Stimulated activated CD8-positive, alpha-beta memory T cell treated with anti-CD3 and anti-CD28 coated beads, Interleukin-12 subunit alpha, Interleukin-12 subunit beta, amount 100 ng/mL, for 4 hours (primary cell): Measurements from ENCODE around the gene PEX5L.
"Not testable (repeated sequence)": the region's sequence is repeated elsewhere in the genome, so short reads cannot be mapped to it uniquely, and the experiment has no call there.

ENCODE experiments used
- DNase-seq: peaks from one replicate; pipeline ENCODE4 v3.0.0-alpha.2; 2020; ENCODE audit warnings: low read depth

The PEX5L gene

GRCh38 chr3:180036671-180037455 is at the start of gene PEX5L:
Gene PEX5L, minus strand, starts transcription at chr3:180036937. Its CDS starts 338 bp downstream, at chr3:180036599.
- no peak for DNase-seq

- DNase-seq = no peak
These were observed 48.5 kb upstream of the PEX5L start for GRCh38 chr3:180085122-180085710.

- DNase-seq = no peak
These were observed 46.0 kb upstream of the PEX5L start for GRCh38 chr3:180082699-180083098.

- no peak for DNase-seq
These were observed 41.9 kb upstream of the PEX5L start for GRCh38 chr3:180078592-180078991.

- DNase-seq = no peak
These were observed 36.8 kb upstream of the PEX5L start for GRCh38 chr3:180073561-180073960.

GRCh38 chr3:180072786-180073185 is 36.0 kb upstream of the PEX5L start:
- no peak for DNase-seq

GRCh38 chr3:180070925-180071324 is 34.2 kb upstream of the PEX5L start:
- no peak for DNase-seq

- no peak for DNase-seq
These were observed 31.3 kb upstream of the PEX5L start for GRCh38 chr3:180068023-180068422.

- no peak for DNase-seq
These were observed 29.9 kb upstream of the PEX5L start for GRCh38 chr3:180066598-180066997.

- DNase-seq = no peak
These were observed 27.0 kb upstream of the PEX5L start for GRCh38 chr3:180063783-180064182.

GRCh38 chr3:180062771-180063170 is 26.0 kb upstream of the PEX5L start:
- DNase-seq = no peak

- no peak for DNase-seq
These were observed 22.6 kb upstream of the PEX5L start for GRCh38 chr3:180059356-180059755.

GRCh38 chr3:180058238-180058637 is 21.5 kb upstream of the PEX5L start:
- DNase-seq = no peak

- DNase-seq = not testable (repeated sequence)
These were observed 18.9 kb upstream of the PEX5L start for GRCh38 chr3:180055656-180056055.

- DNase-seq = no peak
These were observed 12.7 kb upstream of the PEX5L start for GRCh38 chr3:180049391-180049790.

- no peak for DNase-seq
These were observed 12.1 kb upstream of the PEX5L start for GRCh38 chr3:180048840-180049239.

GRCh38 chr3:180048103-180048502 is 11.4 kb upstream of the PEX5L start:
- no peak for DNase-seq

GRCh38 chr3:180040966-180041365 is 4.2 kb upstream of the PEX5L start:
- DNase-seq = no peak

- no peak for DNase-seq
These were observed 556 bp downstream of the PEX5L start for GRCh38 chr3:180036092-180036670.

GRCh38 chr3:180026997-180027396 is 9.7 kb downstream of the PEX5L start:
- no peak for DNase-seq

GRCh38 chr3:180018543-180018942 is 18.2 kb downstream of the PEX5L start:
- DNase-seq = no peak

- DNase-seq = no peak
These were observed 18.9 kb downstream of the PEX5L start for GRCh38 chr3:180017846-180018245.

- DNase-seq = no peak
These were observed 24.8 kb downstream of the PEX5L start for GRCh38 chr3:180011927-180012326.
